ENCODE data around the gene RHNO1. TPM values are rescaled to one million over a fixed set of nuclear protein-coding genes. Genes with fewer than 3 reads are reported as not detected.

RHNO1 gene
- total and polyA plus RNA-seq, 12 donors: 2.5 to 10.9 (median 6.9) TPM

DNA sequence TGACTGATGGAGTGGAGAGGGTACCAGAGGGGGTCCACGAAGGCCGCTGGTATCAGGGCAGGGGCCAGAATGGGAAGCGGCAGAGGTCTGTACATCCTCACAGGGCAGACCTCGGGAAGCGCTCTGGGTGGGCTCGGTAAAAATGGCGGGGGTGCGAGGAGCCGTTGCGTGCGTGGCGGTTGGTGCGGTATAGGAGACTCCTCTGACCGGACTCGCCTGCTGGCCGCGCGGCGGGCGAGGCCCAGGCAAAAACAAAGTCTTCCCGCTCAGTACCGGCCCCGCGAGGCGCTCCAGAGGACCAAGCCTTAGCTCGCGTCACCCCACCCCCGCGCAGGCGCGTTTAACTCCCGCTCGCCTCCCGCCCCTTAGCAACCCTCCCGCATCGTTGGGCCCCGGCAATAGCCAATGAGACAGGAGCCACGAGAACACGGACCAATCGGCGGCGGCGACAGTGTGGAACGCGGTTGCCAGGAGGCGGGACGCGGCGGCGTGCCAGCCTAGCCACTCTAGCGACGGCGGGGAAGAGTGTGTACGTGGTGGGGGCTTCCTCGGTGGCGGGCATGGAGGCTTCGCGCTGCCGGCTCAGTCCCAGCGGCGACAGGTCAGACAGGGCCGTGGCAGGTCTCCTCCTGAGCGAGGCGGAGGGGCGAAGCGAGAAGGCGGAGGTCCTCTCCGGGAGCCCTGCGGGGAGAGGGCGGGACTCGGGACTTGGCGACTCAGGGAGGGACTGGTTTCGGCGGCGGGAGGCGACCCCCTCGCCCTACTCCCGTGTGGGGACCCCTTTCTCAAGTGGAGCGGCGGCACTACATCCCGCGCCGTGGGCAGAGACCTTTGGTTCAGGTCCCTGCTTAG, 13.6 kb downstream of the RHNO1 start, which contains the start of gene TULP3:
TULP3 (plus strand) TSS at position 504 of the 852 bp plus-strand sequence; CDS start at position 561, 57 bp downstream.
- peaks cover 0 to 30% (median 0%) of the 10 kb centered on the region in 9 donors for H3K36me3 ChIP-seq
- peak within 1 kb of the TSS; percentile 83 to 96 (median 92) for H3K27ac ChIP-seq
- DNase-seq: peak; percentile 99
- H3K27me3 ChIP-seq: no peaks in the 10 kb centered on the region
- H3K4me1 ChIP-seq: peaks cover 0 to 30% (median 17%) of the 10 kb centered on the region in 9 donors
- peak within 1 kb of the TSS; percentile 84 to 100 (median 95) for H3K4me3 ChIP-seq
- TF ChIP-seq, protein P1, sequence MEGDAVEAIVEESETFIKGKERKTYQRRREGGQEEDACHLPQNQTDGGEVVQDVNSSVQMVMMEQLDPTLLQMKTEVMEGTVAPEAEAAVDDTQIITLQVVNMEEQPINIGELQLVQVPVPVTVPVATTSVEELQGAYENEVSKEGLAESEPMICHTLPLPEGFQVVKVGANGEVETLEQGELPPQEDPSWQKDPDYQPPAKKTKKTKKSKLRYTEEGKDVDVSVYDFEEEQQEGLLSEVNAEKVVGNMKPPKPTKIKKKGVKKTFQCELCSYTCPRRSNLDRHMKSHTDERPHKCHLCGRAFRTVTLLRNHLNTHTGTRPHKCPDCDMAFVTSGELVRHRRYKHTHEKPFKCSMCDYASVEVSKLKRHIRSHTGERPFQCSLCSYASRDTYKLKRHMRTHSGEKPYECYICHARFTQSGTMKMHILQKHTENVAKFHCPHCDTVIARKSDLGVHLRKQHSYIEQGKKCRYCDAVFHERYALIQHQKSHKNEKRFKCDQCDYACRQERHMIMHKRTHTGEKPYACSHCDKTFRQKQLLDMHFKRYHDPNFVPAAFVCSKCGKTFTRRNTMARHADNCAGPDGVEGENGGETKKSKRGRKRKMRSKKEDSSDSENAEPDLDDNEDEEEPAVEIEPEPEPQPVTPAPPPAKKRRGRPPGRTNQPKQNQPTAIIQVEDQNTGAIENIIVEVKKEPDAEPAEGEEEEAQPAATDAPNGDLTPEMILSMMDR (IDR thresholded peaks at IDR 0.05): peak in 5 of 9 donors; percentile 6 to 39 (median 28)
- WGBS, 2 donors: 0 to 1% methylated on average over 80 to 83 of the region's 83 CpGs
- peak; percentile 99 for ATAC-seq
- no peaks in the 10 kb centered on the region for H3K9me3 ChIP-seq
- intact Hi-C loops (cut with DNase I): loop anchor here in 2 of 10 donors (2.0 to 5.0 kb wide), 4 partner anchors 52 to 142 kb away; partner anchors contain the start of gene TEAD4 (in 1 of the 2)

DNA sequence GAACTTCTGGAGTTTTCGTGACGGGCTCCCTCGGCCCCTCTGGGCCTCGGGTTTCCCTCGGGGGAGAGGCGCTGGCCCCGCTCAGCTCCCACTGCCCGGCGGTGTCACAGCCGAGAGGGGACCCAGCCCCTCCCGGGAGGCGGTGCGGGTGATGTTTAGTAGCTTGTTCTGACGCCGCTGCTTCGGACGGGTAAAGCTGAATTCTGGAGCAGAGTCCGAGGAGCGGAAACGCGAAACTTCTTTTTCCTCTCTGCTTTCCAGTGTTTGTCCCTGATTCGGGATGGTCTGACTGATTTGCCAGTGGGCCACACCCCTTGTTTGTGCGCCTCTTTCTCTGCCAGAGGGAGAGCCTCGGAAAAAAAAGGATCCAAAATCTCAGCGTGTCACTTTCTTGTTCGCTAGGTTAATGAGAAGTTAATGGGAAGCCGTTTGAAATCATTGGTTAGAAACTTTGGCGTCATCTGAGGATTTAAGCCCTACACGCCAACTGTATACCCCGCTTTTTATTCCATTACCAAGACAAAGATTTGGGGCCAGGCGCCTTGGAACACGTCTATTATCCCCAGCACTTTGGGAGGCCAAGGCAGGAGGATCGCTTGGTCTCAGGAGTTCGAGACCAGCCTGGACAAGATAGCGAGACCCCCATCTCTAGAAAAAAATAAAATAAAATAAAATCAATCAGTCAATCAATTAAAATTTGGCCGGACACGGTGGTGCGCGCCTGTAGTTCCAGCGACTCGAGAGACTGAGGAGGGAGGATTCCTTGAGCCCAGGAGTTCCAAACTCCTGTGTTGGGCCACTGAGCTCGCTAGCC, 14.4 kb downstream of the RHNO1 start:
- TF ChIP-seq, protein P1 (IDR thresholded peaks at IDR 0.05): no peak
- intact Hi-C loops (cut with DNase I): loop anchor here in 2 of 10 donors (2.0 to 5.0 kb wide), 4 partner anchors 51 to 141 kb away; partner anchors contain the start of gene TEAD4 (in 1 of the 2)
- no peaks in the 10 kb centered on the region for H3K27me3 ChIP-seq
- WGBS, 2 donors: 21 to 22% methylated on average over 42 of the region's 42 CpGs
- peak; percentile 50 to 57 for DNase-seq
- peak overlapping the region; percentile 83 to 96 (median 92) for H3K27ac ChIP-seq
- peak overlapping the region; percentile 84 to 100 (median 95) for H3K4me3 ChIP-seq
- peak; percentile 39 to 63 (median 50) for ATAC-seq
- peaks cover 0 to 30% (median 18%) of the 10 kb centered on the region in 9 donors for H3K4me1 ChIP-seq
- peaks cover 0 to 21% (median 0%) of the 10 kb centered on the region in 9 donors for H3K36me3 ChIP-seq
- H3K9me3 ChIP-seq: no peaks in the 10 kb centered on the region

- TF ChIP-seq, protein P1 (IDR thresholded peaks at IDR 0.05): no peak
- no peaks in the 10 kb centered on the region for H3K27me3 ChIP-seq
- 85 to 87% methylated on average over 12 of the region's 12 CpGs for WGBS, 2 donors
- intact Hi-C loops (cut with DNase I): loop anchor here in 1 of 10 donors (5.0 kb wide), 1 partner anchor 50 kb away; no protein-coding TSS in a partner anchor
- H3K4me3 ChIP-seq: peak overlapping the region in 3 of 10 donors; percentile 84 to 99 (median 98)
- H3K9me3 ChIP-seq: no peaks in the 10 kb centered on the region
- H3K36me3 ChIP-seq: peaks cover 0 to 16% (median 0%) of the 10 kb centered on the region in 9 donors
- ATAC-seq: no peak
- H3K4me1 ChIP-seq: peaks cover 0 to 30% (median 19%) of the 10 kb centered on the region in 9 donors
- no peak overlapping the region for H3K27ac ChIP-seq
- no peak for DNase-seq
Measured at GRCh38 chr12:2892246-2892645, 15.2 kb downstream of the RHNO1 start.

- TF ChIP-seq, protein P1 (IDR thresholded peaks at IDR 0.05): no peak
- intact Hi-C loops (cut with DNase I): loop anchor here in 1 of 10 donors (5.0 kb wide), 1 partner anchor 49 kb away; no protein-coding TSS in a partner anchor
- Histone ChIP-seq H3K9me3 (no peaks in the 10 kb centered on the region), H3K27me3 (no peaks in the 10 kb centered on the region), H3K4me1 (peaks cover 0 to 30% (median 19%) of the 10 kb centered on the region in 9 donors), H3K27ac (no peak overlapping the region), H3K36me3 (peaks cover 0 to 12% (median 0%) of the 10 kb centered on the region in 9 donors), H3K4me3 (no peak overlapping the region)
- ATAC-seq (no peak), DNase-seq (no peak)
- WGBS, 2 donors: 90% methylated on average over 8 of the region's 8 CpGs
Measured at GRCh38 chr12:2893007-2893406, 16.0 kb downstream of the RHNO1 start.

Measured in heart right ventricle (tissue), 16 donors.